Neural progenitor cell (in vitro differentiated cells): ENCODE results near the gene PEX6.

Experiments used
- CTCF ChIP-seq: fragments of 200-600 bp; sonication (generic); IDR thresholded peaks from 2 replicates; pipeline ENCODE4 v1.5.1; 2017; ENCODE audit warnings: antibody characterized with exemption, mild to moderate bottlenecking
- EZH2 ChIP-seq: fragments of 200-600 bp; sonication (generic); IDR thresholded peaks from 2 replicates; pipeline ENCODE4 v1.6.1; 2017; ENCODE audit warnings: antibody characterized with exemption, mild to moderate bottlenecking, moderate library complexity
- EZH2phosphoT487 ChIP-seq: fragments of 200-600 bp; sonication (generic); IDR thresholded peaks from 2 replicates; pipeline ENCODE4 v1.6.1; 2017; ENCODE audit warnings: antibody characterized with exemption

- TF ChIP-seq CTCF (no peak), EZH2 (no peak), EZH2phosphoT487 (no peak)
Measured at GRCh38 chr6:42947950-42948349, 31.0 kb downstream of the PEX6 start.
